Measurements from ENCODE around the gene ZNFX1.

- TF ChIP-seq CTCF (IDR thresholded peaks at IDR 0.05), result no peak
- TF ChIP-seq EZH2 (IDR thresholded peaks at IDR 0.05; ENCODE audit: borderline replicate concordance, insufficient read depth, low read depth, low read length, poor library complexity, severe bottlenecking), result no peak
Measured at GRCh38 chr20:49214571-49214970, 63.3 kb downstream of the ZNFX1 start.

All from B cell (primary cell).